Stimulated activated CD4-positive, alpha-beta T cell treated with anti-CD3 and anti-CD28 coated beads, Interleukin-12 subunit alpha, Interleukin-12 subunit beta, amount 100 ng/mL, for 24 hours (primary cell): ENCODE data around the gene GOLGA6C.
"Not testable (repeated sequence)": the region's sequence is repeated elsewhere in the genome, so short reads cannot be mapped to it uniquely, and the experiment has no call there.

Experiments used
- DNase-seq, 2 experiments: peaks; one replicate each; pipeline ENCODE4 v3.0.0-alpha.2; 2020; ENCODE audit warnings: low read depth in 2 of 2

GOLGA6C gene

GRCh38 chr15:75258620-75259343 lies 648 bp downstream of the GOLGA6C start:
- DNase-seq: not testable (repeated sequence)

- DNase-seq: not testable (repeated sequence)
Observed at GRCh38 chr15:75259873-75260272, 1.7 kb downstream of the GOLGA6C start.

- DNase-seq: not testable (repeated sequence)
Observed at GRCh38 chr15:75273751-75274359, 15.7 kb downstream of the GOLGA6C start.

- peak; percentile 27 to 80 for DNase-seq
Observed at GRCh38 chr15:75274509-75275107, 16.5 kb downstream of the GOLGA6C start.

- DNase-seq: not testable (repeated sequence)
Observed at GRCh38 chr15:75275617-75276016, 17.5 kb downstream of the GOLGA6C start.

GRCh38 chr15:75278497-75278896 lies 20.4 kb downstream of the GOLGA6C start:
- not testable (repeated sequence) for DNase-seq

GRCh38 chr15:75282572-75282971 lies 24.4 kb downstream of the GOLGA6C start, which contains the start of gene GOLGA6D:
GOLGA6D (plus strand) TSS chr15:75282835; CDS start chr15:75282876, 41 bp downstream.
- not testable (repeated sequence) for DNase-seq

GRCh38 chr15:75284152-75284551 lies 26.0 kb downstream of the GOLGA6C start:
- DNase-seq: not testable (repeated sequence)

- not testable (repeated sequence) for DNase-seq
Observed at GRCh38 chr15:75293660-75294059, 35.5 kb downstream of the GOLGA6C start.

GRCh38 chr15:75298541-75299310 lies 40.6 kb downstream of the GOLGA6C start:
- not testable (repeated sequence) for DNase-seq

GRCh38 chr15:75299311-75299688 lies 41.2 kb downstream of the GOLGA6C start:
- peak; percentile 22 to 49 for DNase-seq

GRCh38 chr15:75300026-75300425 lies 41.9 kb downstream of the GOLGA6C start:
- not testable (repeated sequence) for DNase-seq

- no peak for DNase-seq
Observed at GRCh38 chr15:75302318-75302717, 44.2 kb downstream of the GOLGA6C start.

- not testable (repeated sequence) for DNase-seq
Observed at GRCh38 chr15:75302753-75303152, 44.6 kb downstream of the GOLGA6C start.

GRCh38 chr15:75306188-75306587 lies 48.1 kb downstream of the GOLGA6C start:
- no peak for DNase-seq

- DNase-seq: no peak
Observed at GRCh38 chr15:75307778-75308390, 49.8 kb downstream of the GOLGA6C start.

GRCh38 chr15:75309711-75310110 lies 51.6 kb downstream of the GOLGA6C start:
- DNase-seq: no peak

- DNase-seq: not testable (repeated sequence)
Observed at GRCh38 chr15:75312548-75312947, 54.4 kb downstream of the GOLGA6C start.

- no peak for DNase-seq
Observed at GRCh38 chr15:75313116-75313845, 55.1 kb downstream of the GOLGA6C start.

- DNase-seq: no peak
Observed at GRCh38 chr15:75314552-75315290, 56.6 kb downstream of the GOLGA6C start.
